ENCODE data around the gene SELENOO. TPM values are rescaled to one million over a fixed set of nuclear protein-coding genes. Genes with fewer than 3 reads are reported as not detected.

SELENOO gene
- total RNA-seq, 2 experiments from 2014 or later = 16.5 to 16.7 TPM

DNA sequence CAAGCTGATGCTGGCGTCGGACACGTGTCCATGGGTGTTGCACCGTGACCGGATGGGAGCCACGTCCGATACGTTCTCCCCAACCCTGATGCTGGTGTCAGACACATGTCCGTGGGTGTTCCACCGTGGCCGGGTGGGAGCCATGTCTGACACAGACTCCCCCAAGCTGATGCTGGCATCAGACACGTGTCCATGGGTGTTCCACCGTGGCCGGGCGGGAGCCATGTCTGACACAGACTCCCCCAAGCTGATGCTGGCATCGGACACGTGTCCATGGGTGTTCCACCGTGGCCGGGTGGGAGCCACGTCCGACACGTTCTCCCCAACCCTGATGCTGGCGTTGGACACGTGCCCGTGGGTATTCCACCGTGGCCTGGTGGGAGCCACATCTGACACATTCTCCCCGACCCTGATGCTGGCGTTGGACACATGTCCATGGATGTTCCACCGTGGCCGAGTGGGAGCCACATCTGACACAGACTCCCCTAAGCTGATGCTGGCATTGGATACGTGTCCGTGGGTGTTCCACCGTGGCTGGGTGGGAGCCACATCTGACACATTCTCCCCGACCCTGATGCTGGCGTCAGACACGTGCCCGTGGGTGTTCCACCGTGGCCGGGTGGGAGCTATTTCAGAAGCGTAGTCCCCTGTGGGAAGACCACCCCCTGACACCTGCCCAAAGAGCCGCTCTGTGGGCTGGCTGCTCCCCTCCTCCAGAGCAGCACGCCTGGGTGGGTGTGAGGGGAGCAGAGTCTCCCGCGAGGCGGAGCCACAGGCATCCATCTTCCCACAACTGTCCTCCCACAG, 20.0 kb downstream of the SELENOO start:
- Mint-ChIP-seq H3K27me3 (ENCODE audit: low read depth) (no peaks in the 10 kb centered on the region), H3K4me3 (no peak overlapping the region), H3K27ac (no peak overlapping the region), H3K9me3 (no peaks in the 10 kb centered on the region), H3K36me3 (ENCODE audit: low read depth) (peaks cover 14% of the 10 kb centered on the region), H3K4me1 (ENCODE audit: low read depth) (no peaks in the 10 kb centered on the region)
- CTCF ChIA-PET = no interaction called here
- intact Hi-C loops (cut with micrococcal nuclease) = no loop called here
- no peak for DNase-seq

DNA sequence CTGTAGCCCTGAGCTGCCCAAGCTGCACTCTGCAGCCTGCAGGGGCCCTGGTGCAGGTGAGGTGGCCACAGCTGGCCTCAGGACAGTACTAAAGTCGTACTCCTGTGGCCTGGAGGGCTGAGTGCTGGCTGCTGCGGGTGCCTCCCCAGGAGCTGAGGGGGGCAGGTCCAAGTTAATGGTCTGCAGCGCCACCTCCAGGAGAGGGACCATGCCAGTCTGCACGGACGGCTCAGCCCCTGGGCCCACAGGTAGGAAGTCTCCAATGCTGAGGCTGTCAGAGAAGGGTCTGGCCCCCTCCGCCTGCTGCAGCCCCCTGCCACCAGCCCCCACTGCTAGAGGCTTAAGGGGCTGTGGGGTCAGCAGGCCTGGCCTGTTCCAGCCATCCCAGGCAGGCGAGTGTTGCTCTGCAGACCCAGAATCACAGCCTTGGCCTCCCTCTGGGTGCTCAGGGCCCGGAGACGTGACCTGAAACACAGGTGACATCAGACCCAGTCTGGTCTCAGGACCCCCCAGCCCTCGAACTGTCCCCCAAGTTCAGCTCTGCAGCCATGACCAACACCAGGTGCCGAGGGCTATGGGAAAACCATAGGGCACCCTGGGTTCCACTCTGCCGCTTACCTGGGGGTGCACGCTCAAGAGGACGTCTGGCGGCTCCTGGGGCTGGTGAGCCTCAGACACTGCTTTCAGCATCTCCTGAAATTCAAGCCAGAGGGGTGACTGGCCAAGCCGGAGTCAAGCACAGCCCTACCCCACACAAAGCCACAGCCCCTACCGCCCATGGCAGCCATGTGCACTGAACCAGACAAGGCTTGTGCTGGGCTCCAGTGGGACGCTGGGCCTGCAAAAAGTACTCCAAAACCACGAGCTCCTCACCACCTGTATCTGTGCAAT, 20.8 kb downstream of the SELENOO start:
- no peak for DNase-seq
- H3K4me3 Mint-ChIP-seq = no peak overlapping the region
- H3K27me3 Mint-ChIP-seq (ENCODE audit: low read depth) = no peaks in the 10 kb centered on the region
- H3K27ac Mint-ChIP-seq = no peak overlapping the region
- no peaks in the 10 kb centered on the region for H3K4me1 Mint-ChIP-seq (ENCODE audit: low read depth)
- intact Hi-C loops (cut with micrococcal nuclease) = no loop called here
- H3K36me3 Mint-ChIP-seq (ENCODE audit: low read depth) = peaks cover 11% of the 10 kb centered on the region
- CTCF ChIA-PET = no interaction called here
- H3K9me3 Mint-ChIP-seq = no peaks in the 10 kb centered on the region

DNA sequence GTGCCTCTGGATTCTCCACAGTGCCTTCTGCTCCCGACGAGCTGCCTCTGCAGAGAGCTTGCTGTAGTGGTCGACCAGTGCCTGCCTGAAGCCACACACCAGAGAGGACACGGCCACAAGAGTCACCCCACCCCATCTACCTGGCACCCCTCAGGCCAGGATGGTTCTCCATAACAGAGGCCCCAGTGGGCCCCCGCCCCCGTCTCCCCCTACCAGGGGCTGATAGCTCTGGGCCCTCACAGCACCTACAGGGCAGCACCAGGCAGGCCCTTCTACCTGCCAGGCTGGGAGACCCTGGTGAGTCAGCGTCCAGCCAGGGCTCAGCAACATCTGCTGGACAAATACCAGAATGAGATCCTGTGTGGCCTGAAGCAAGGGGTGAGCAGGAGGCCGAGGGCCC, 21.7 kb downstream of the SELENOO start:
- Mint-ChIP-seq H3K4me1 (ENCODE audit: low read depth) (no peaks in the 10 kb centered on the region), H3K9me3 (no peaks in the 10 kb centered on the region), H3K36me3 (ENCODE audit: low read depth) (peaks cover 9% of the 10 kb centered on the region), H3K4me3 (no peak overlapping the region), H3K27ac (no peak overlapping the region), H3K27me3 (ENCODE audit: low read depth) (no peaks in the 10 kb centered on the region)
- no peak for DNase-seq
- CTCF ChIA-PET = no interaction called here
- intact Hi-C loops (cut with micrococcal nuclease) = no loop called here

DNA sequence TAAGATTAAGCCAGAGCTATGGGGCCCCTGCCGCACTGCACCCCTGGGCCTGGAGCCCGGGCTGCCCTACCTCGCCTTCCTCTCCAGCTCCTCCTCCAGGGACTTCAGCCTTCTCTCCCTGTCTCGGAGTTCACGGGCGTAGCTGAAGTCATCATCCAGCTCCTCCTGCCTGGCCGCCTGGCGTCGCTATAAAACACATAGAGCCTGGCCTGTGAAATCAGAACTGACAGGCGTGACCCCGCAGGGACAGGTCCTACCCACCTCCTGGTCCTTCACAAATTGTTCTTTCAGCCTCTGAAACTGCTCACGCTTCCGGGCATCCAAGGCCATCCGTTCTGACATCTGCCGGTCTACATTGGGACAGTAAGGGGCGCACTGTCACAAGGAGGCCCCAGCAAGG, 23.3 kb downstream of the SELENOO start:
- Mint-ChIP-seq H3K36me3 (ENCODE audit: low read depth) (peaks cover 8% of the 10 kb centered on the region), H3K27ac (no peak overlapping the region), H3K9me3 (no peaks in the 10 kb centered on the region), H3K4me1 (ENCODE audit: low read depth) (no peaks in the 10 kb centered on the region), H3K27me3 (ENCODE audit: low read depth) (no peaks in the 10 kb centered on the region), H3K4me3 (no peak overlapping the region)
- intact Hi-C loops (cut with micrococcal nuclease) = no loop called here
- no peak for DNase-seq
- CTCF ChIA-PET = interaction anchor here (0.6 kb wide), 1 partner anchor 275 kb away, joined by 5 read pairs; no protein-coding TSS in a partner anchor

DNA sequence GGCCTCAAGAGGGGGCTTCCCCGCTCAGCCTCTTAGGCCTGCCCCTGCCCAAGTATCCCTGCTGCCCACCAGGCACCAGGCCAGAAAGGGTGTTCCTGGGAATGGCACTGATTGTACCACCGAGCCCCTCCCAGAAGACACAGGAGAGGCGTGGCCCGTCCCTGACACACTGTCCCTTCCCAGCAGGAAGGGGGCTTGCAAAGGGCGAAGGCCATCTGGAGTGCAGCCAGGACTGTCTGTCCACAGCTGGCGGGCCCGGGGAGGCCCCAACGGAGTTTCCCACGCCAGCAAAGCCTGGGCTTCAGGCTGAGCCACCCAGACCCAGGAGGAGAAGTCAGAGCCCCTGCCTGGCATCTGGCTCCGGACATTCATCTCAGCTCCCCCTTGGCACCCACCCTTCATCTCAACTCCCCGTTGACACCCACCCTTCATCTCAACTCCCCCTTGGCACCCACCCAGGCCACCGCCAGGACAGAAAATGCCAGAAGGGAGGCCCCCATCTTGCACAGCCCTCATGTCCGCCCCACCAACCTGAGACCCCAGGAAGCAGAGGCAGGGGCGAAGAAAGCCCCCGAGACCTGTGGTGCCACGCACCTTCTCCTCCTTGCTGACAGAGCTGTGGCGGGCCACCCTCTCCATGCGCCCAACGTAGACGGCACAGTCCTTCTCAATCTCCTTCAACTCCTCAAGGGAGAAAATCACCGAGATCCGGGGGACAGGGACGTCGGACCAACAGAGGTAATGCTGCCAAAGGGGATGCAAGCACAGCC, 24.6 kb downstream of the SELENOO start:
- CTCF ChIA-PET = no interaction called here
- Mint-ChIP-seq H3K27me3 (ENCODE audit: low read depth) (no peaks in the 10 kb centered on the region), H3K27ac (no peak overlapping the region), H3K9me3 (no peaks in the 10 kb centered on the region), H3K4me3 (no peak overlapping the region), H3K36me3 (ENCODE audit: low read depth) (peaks cover 13% of the 10 kb centered on the region), H3K4me1 (ENCODE audit: low read depth) (peaks cover 4% of the 10 kb centered on the region)
- DNase-seq = no peak
- intact Hi-C loops (cut with micrococcal nuclease) = no loop called here

DNA sequence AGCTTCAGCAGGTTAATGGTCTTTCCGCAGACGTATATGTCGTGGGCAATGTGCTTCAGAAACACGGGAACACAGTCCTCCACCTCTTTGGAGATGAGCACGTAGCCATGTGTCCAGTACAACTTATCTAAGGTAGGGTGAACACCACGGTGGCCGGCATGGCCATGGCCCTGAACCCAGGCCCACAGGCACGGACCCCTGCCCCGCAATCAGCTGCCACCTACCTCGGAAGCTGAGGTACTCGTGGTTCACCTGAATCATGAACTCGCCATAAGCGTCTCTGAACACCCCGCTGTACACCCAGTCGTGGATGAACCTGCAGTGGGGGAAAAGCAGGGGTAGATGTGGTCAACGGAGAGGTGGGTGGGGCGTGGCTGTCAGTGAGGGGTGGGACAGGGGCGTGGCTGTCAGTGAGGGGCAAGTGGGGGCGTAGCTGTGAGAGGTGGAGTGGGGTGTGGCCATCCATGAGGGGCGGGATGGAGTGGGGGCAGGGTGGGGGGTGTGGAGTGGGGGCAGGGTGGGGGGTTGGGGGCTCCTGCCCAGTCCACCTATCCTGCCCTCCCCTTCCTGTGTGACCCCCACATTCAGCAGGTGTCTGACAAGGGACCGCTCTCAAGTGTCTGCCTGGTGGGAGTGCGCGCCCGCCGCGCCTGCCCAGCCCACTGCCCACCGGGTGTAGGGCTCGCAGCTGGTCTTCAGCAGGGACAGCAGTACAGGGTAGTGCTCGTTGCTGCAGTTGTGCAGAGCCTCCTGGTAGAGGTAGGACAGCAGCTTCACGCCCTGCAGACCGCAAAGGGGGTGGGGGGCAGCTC, 25.5 kb downstream of the SELENOO start:
- no peaks in the 10 kb centered on the region for H3K27me3 Mint-ChIP-seq (ENCODE audit: low read depth)
- intact Hi-C loops (cut with micrococcal nuclease) = no loop called here
- peaks cover 9% of the 10 kb centered on the region for H3K36me3 Mint-ChIP-seq (ENCODE audit: low read depth)
- no peaks in the 10 kb centered on the region for H3K9me3 Mint-ChIP-seq
- no peak overlapping the region for H3K4me3 Mint-ChIP-seq
- CTCF ChIA-PET = no interaction called here
- no peak for DNase-seq
- H3K27ac Mint-ChIP-seq = no peak overlapping the region
- H3K4me1 Mint-ChIP-seq (ENCODE audit: low read depth) = peaks cover 4% of the 10 kb centered on the region

DNA sequence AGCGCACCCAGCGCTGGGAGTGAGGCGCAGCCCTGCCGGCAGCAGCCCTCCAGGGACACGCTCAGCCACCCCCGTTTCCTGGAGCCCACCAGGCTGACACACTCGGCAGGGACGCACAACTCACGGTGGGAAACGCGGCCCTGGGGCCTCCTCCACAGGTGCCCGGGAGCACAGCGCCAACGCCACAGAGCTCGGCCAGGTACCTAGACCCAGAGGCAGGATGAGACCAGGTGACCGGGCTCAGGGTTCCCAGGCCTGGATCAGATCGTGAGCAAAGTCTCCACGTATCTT, 26.0 kb downstream of the SELENOO start:
- Mint-ChIP-seq H3K9me3 (no peaks in the 10 kb centered on the region), H3K4me1 (ENCODE audit: low read depth) (peaks cover 4% of the 10 kb centered on the region), H3K4me3 (no peak overlapping the region), H3K27ac (no peak overlapping the region), H3K27me3 (ENCODE audit: low read depth) (no peaks in the 10 kb centered on the region), H3K36me3 (ENCODE audit: low read depth) (peaks cover 9% of the 10 kb centered on the region)
- no peak for DNase-seq
- CTCF ChIA-PET = interaction anchor here (1.1 kb wide), 1 partner anchor 14 kb away, joined by 4 read pairs; no protein-coding TSS in a partner anchor
- intact Hi-C loops (cut with micrococcal nuclease) = no loop called here

DNA sequence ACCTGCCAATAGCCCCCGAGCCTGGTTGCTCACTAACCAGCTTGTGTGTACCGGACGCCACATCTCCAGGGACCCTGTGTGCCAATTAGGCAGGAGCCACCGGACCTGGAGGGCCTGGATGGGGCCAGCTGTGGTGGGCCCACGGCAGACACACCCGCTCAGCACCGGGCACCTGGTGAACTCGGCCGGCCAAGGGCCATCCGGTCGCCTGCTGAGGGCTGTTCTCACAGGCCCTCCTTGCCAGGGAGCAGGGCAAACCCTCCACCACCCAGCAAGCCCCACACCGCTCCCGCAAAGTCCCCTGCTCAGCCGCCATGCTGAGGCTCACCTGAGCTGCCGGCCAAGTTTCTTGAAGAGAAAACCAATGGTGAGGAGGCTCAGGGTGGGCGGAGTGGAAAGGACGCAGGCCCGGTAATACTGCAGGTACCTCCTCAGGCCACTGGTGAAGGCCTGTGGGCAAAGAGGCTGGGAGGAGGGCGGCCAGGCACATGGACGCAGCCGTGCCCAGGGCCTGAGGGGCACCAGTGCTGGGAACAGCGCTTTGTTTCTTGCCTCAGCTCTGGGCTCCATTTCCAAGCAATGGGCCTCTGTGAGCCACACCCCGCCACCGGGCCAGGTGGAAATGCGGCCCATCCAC, 26.9 kb downstream of the SELENOO start:
- Mint-ChIP-seq H3K4me3 (no peak overlapping the region), H3K36me3 (ENCODE audit: low read depth) (peaks cover 9% of the 10 kb centered on the region), H3K27ac (no peak overlapping the region), H3K9me3 (no peaks in the 10 kb centered on the region), H3K27me3 (ENCODE audit: low read depth) (no peaks in the 10 kb centered on the region), H3K4me1 (ENCODE audit: low read depth) (peaks cover 4% of the 10 kb centered on the region)
- intact Hi-C loops (cut with micrococcal nuclease) = no loop called here
- no peak for DNase-seq
- CTCF ChIA-PET = interaction anchor here (1.1 kb wide), 1 partner anchor 13 kb away, joined by 4 read pairs; no protein-coding TSS in a partner anchor

DNA sequence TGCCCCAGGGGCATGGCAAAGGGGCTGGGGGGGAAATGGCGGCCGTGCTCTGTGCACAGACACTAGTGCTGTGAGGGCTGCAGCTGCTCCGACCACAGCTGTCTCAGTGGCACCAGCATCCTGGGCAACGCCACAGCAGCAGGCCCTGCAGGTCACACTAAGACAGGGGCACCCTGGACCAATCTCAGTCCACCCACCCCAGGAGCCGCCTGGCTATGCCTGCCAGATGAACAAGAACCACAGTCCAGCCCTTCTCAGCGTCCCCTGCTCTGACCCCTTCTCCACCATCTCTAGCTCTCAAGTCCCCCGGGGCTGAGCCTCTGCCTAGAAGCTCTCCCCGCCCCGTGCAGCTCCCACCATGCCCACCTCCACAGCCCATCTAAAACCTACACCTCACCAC, 27.6 kb downstream of the SELENOO start:
- Mint-ChIP-seq H3K9me3 (no peaks in the 10 kb centered on the region), H3K4me1 (ENCODE audit: low read depth) (peaks cover 4% of the 10 kb centered on the region), H3K36me3 (ENCODE audit: low read depth) (peaks cover 9% of the 10 kb centered on the region), H3K4me3 (no peak overlapping the region), H3K27ac (no peak overlapping the region), H3K27me3 (ENCODE audit: low read depth) (no peaks in the 10 kb centered on the region)
- no peak for DNase-seq
- CTCF ChIA-PET = no interaction called here
- intact Hi-C loops (cut with micrococcal nuclease) = no loop called here

DNA sequence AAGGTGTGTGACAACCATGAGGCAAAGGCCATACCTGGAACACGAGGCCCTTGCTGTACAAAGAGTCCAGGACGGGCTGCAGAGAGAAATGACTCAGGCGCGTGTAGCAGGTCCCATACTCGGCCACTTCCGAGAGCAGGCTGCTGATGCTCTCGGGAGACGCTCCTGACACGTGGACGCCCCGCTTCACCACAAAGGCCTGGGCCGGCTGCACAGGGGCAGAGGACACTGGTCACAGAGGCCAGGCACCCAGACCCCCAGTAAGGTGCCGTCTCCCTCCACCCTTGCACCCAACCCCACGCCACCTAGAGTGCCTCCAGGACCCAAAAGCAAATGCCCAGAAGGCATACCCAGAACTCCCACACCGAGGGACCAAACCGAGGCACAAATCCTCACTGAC, 28.6 kb downstream of the SELENOO start:
- CTCF ChIA-PET = no interaction called here

DNA sequence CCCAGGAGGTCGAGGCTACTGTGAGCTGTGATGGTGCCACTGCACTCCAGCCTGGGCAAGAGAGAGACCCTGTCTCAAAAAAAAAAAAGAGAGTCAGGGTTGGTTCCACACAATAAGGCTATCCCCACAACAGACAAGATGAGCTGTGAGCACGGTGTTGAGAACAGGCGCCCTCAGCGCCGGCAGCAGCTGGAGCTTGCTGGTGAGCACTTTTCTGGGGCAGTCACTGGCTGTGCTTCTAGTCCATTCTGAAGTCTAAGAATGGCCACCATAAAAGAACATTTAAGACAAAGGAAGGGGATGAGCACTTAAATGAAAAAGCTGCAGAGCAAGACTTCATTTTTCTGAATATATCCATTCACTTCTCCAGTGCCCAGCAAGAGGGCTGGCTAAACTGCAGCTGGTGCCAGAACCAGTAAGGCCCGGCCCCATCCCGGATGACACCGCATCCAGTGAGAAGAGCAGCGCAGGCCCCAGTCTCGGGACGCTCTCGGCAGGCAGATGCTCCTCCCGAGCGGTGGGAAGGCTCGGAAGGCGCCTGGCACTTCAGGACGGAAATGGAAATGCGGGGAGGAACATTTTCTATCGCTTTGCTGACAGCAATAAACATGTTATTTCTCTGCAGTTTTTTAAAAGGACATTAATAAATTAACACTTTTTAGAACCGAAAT, 31.8 kb downstream of the SELENOO start:
- no peak overlapping the region for H3K27ac Mint-ChIP-seq
- no peaks in the 10 kb centered on the region for H3K9me3 Mint-ChIP-seq
- intact Hi-C loops (cut with micrococcal nuclease) = no loop called here
- H3K27me3 Mint-ChIP-seq (ENCODE audit: low read depth) = no peaks in the 10 kb centered on the region
- DNase-seq = no peak
- H3K4me1 Mint-ChIP-seq (ENCODE audit: low read depth) = peaks cover 9% of the 10 kb centered on the region
- peaks cover 16% of the 10 kb centered on the region for H3K36me3 Mint-ChIP-seq (ENCODE audit: low read depth)
- H3K4me3 Mint-ChIP-seq = no peak overlapping the region
- CTCF ChIA-PET = interaction anchor here (0.6 to 2.2 kb wide), 2 partner anchors 8 to 110 kb away, joined by 3 to 9 read pairs; no protein-coding TSS in a partner anchor

More for the DNA sequence above, 28.6 kb downstream of the SELENOO start:
- Mint-ChIP-seq H3K27me3 (ENCODE audit: low read depth) (no peaks in the 10 kb centered on the region), H3K4me1 (ENCODE audit: low read depth) (peaks cover 4% of the 10 kb centered on the region), H3K4me3 (no peak overlapping the region), H3K36me3 (ENCODE audit: low read depth) (peaks cover 9% of the 10 kb centered on the region), H3K27ac (no peak overlapping the region), H3K9me3 (no peaks in the 10 kb centered on the region)
- no peak for DNase-seq
- intact Hi-C loops (cut with micrococcal nuclease) = no loop called here

Data from activated naive CD4-positive, alpha-beta T cell treated with anti-CD3 and anti-CD28 coated beads for 36 hours (primary cell).